AG04449 (cell line): ENCODE measurements around the gene PDIK1L.
"Not testable (repeated sequence)": the region's sequence is repeated elsewhere in the genome, so short reads cannot be mapped to it uniquely, and the experiment has no call there.

Experiments used
- CTCF ChIA-PET: fragments of 350-600 bp; formaldehyde crosslinking; extraction: SDS; loops from one replicate; lab custom pipeline; 2021; ENCODE audit warnings: antibody characterized with exemption; lab: Yijun Ruan, JAX
- POLR2A ChIA-PET: fragments of 400-600, 350-600 bp; formaldehyde crosslinking; extraction: SDS; loops from one replicate; lab custom pipeline; 2020; ENCODE audit warnings: antibody characterized with exemption, inconsistent platforms; lab: Yijun Ruan, JAX
- DNase-seq: peaks from one replicate; pipeline ENCODE4 v3.0.0-alpha.2; 2010; ENCODE audit warnings: low read depth, low spot score
- H3K4me3 ChIP-seq: 2 replicates; pipeline ENCODE4 v1.5.1; 2011; ENCODE audit warnings: low read depth, mild to moderate bottlenecking, control low read depth, low read length
- CTCF ChIP-seq: IDR thresholded peaks from one replicate; pipeline ENCODE4 v1.5.1; 2011; ENCODE audit warnings: mild to moderate bottlenecking, moderate library complexity, low read length, control low read depth, inconsistent platforms; ENCODE audit not compliant: insufficient read depth; ENCODE audit errors: missing control alignments

The PDIK1L gene

GRCh38 chr1:26083208-26083607, 28.4 kb upstream of the PDIK1L start:
- DNase-seq: no peak
- ChIA-PET CTCF (interaction anchor here (0.7 to 2.9 kb wide), 5 partner anchors 13 to 47 kb away, joined by 3 to 7 read pairs (median 3); no protein-coding TSS in a partner anchor), POLR2A (interaction anchor here (0.6 kb wide), 1 partner anchor 18 kb away, joined by 3 read pairs; no protein-coding TSS in a partner anchor)
- H3K4me3 ChIP-seq: no peak overlapping the region
- no peak for TF ChIP-seq CTCF

- no peak for DNase-seq
- ChIA-PET CTCF (interaction anchor here (0.7 to 2.9 kb wide), 3 partner anchors 16 to 47 kb away, joined by 3 to 7 read pairs (median 7); no protein-coding TSS in a partner anchor), POLR2A (no interaction called here)
- H3K4me3 ChIP-seq: no peak overlapping the region
- no peak for TF ChIP-seq CTCF
Observed at GRCh38 chr1:26084091-26084561, 27.5 kb upstream of the PDIK1L start.

- no peak for DNase-seq
- no peak overlapping the region for H3K4me3 ChIP-seq
- ChIA-PET POLR2A (no interaction called here), CTCF (interaction anchor here (1.0 to 3.8 kb wide), 4 partner anchors 16 to 60 kb away, joined by 4 to 10 read pairs (median 7); no protein-coding TSS in a partner anchor)
- no peak for TF ChIP-seq CTCF
Observed at GRCh38 chr1:26084844-26085243, 26.8 kb upstream of the PDIK1L start.

GRCh38 chr1:26089125-26089524, 22.5 kb upstream of the PDIK1L start:
- ChIA-PET CTCF (no interaction called here), POLR2A (no interaction called here)
- TF ChIP-seq CTCF: no peak
- H3K4me3 ChIP-seq: no peak overlapping the region
- DNase-seq: no peak

- no peak for DNase-seq
- ChIA-PET POLR2A (no interaction called here), CTCF (interaction anchor here (0.7 to 2.0 kb wide), 2 partner anchors 54 to 55 kb away, joined by 3 to 5 read pairs; no protein-coding TSS in a partner anchor)
- no peak for TF ChIP-seq CTCF
- no peak overlapping the region for H3K4me3 ChIP-seq
Observed at GRCh38 chr1:26090893-26091292, 20.7 kb upstream of the PDIK1L start.

- TF ChIP-seq CTCF: no peak
- POLR2A ChIA-PET: no interaction called here
- no peak for DNase-seq
- H3K4me3 ChIP-seq: no peak overlapping the region
- CTCF ChIA-PET: no interaction called here
Observed at GRCh38 chr1:26092422-26092821, 19.2 kb upstream of the PDIK1L start.

- H3K4me3 ChIP-seq, DNase-seq, CTCF ChIA-PET, POLR2A ChIA-PET: not testable (repeated sequence)
Observed at GRCh38 chr1:26093569-26093968, 18.1 kb upstream of the PDIK1L start.
